OCI-LY7 (cell line): ENCODE results near the gene HMG20A. TPM values are rescaled to one million over a fixed set of nuclear protein-coding genes. Genes with fewer than 3 reads are reported as not detected.
A peak's percentile ranks its signal among the peaks of the same experiment; 100 is the strongest.

Source experiments
- BruUV-seq: library from RNA; stranded (reverse); fragments of 400-500 nt; replicated peaks from 2 replicates; lab custom pipeline; 2021; lab: Mats Ljungman, UMichigan
- CTCF ChIA-PET: fragments of 300-600 bp; sonication (Branson Sonifier 250); formaldehyde crosslinking; loops from one replicate; lab custom pipeline; 2022; ENCODE audit warnings: antibody characterized with exemption; ENCODE audit not compliant: unreplicated experiment; lab: Charles Lee
- POLR2A ChIA-PET: fragments of 300-600 bp; sonication (Branson Sonifier 250); formaldehyde crosslinking; loops from one replicate; lab custom pipeline; 2022; ENCODE audit warnings: antibody characterized with exemption; lab: Charles Lee
- DNase-seq: peaks from one replicate; pipeline ENCODE4 v3.0.0-alpha.2; 2015; ENCODE audit warnings: low spot score
- H2AFZ ChIP-seq: fragments of 200-600 bp; sonication (generic), shearing (Covaris generic); 2 replicates; pipeline ENCODE4 v1.6.1; 2014; ENCODE audit warnings: mild to moderate bottlenecking, antibody characterized with exemption, low read length, moderate library complexity
- H3K27ac ChIP-seq: fragments of 200-600 bp; sonication (generic); 2 replicates; pipeline ENCODE4 v1.5.1; 2014; ENCODE audit warnings: mixed run types, low read depth, mild to moderate bottlenecking, moderate library complexity, low read length, inconsistent platforms; ENCODE audit not compliant: poor library complexity, severe bottlenecking
- H3K36me3 ChIP-seq: fragments of 200-600 bp; sonication (generic); 2 replicates; pipeline ENCODE4 v1.6.1; 2014; ENCODE audit warnings: mild to moderate bottlenecking, antibody characterized with exemption, low read length, moderate library complexity, mixed read lengths; ENCODE audit not compliant: insufficient read depth
- H3K4me1 ChIP-seq: fragments of 200-600 bp; sonication (generic); 2 replicates; pipeline ENCODE4 v1.5.1; 2014; ENCODE audit warnings: mild to moderate bottlenecking, low read length; ENCODE audit not compliant: insufficient read depth, poor library complexity, severe bottlenecking
- H3K4me2 ChIP-seq: fragments of 200-600 bp; sonication (generic); 2 replicates; pipeline ENCODE4 v1.6.1; 2014; ENCODE audit warnings: mild to moderate bottlenecking, low read length
- H3K4me3 ChIP-seq: fragments of 200-600 bp; sonication (generic); 2 replicates; pipeline ENCODE4 v1.5.1; 2014; ENCODE audit warnings: mild to moderate bottlenecking, low read depth, low read length; ENCODE audit not compliant: poor library complexity, severe bottlenecking
- H3K79me2 ChIP-seq: fragments of 200-600 bp; sonication (generic); 2 replicates; pipeline ENCODE4 v1.6.1; 2016; ENCODE audit warnings: low read depth, mild to moderate bottlenecking, low read length, moderate library complexity, mixed read lengths; ENCODE audit not compliant: insufficient read depth
- H3K9me2 ChIP-seq: fragments of 200-600 bp; sonication (generic); 2 replicates; pipeline ENCODE4 v1.6.1; 2016; ENCODE audit warnings: mild to moderate bottlenecking, low read length, mixed read lengths; ENCODE audit not compliant: insufficient read depth
- H3K9me3 ChIP-seq: fragments of 200-600 bp; sonication (generic); 2 replicates; pipeline ENCODE4 v1.6.1; 2014; ENCODE audit warnings: mild to moderate bottlenecking, mixed run types, low read length, mixed read lengths
- H4K20me1 ChIP-seq: fragments of 200-600 bp; sonication (generic); 2 replicates; pipeline ENCODE4 v1.6.1; 2014; ENCODE audit warnings: mild to moderate bottlenecking, antibody characterized with exemption, low read length, moderate library complexity, mixed read lengths; ENCODE audit not compliant: insufficient read depth
- EZH2phosphoT487 ChIP-seq: fragments of 200-600 bp; sonication (generic); IDR thresholded peaks from 2 replicates; pipeline ENCODE4 v1.6.1; 2018; ENCODE audit warnings: low read depth, borderline replicate concordance, mild to moderate bottlenecking, mixed run types, antibody characterized with exemption, low read length, moderate library complexity, mixed read lengths
- intact Hi-C: fragments of 100-400 bp; cut with micrococcal nuclease; formaldehyde crosslinking; loops from one replicate; pipeline ENCODE4 v1.10.0; 2022; ENCODE audit not compliant: unreplicated experiment
- total RNA-seq, 2 experiments: library from RNA; depleted of rRNA in 1 of 2; stranded (reverse); fragments of >200 nt in 1 of 2; shearing (Covaris generic) in 1 of 2; gene quantifications; 2 replicates each; pipeline ENCODE4 v1.2.3, GENCODE V29; 2014 to 2022
- TF ChIP-seq, protein P1 (sequence below): fragments of 200-600 bp; sonication (generic); conservative IDR thresholded peaks from 2 replicates; pipeline ENCODE4 v1.5.1; 2014; ENCODE audit warnings: mild to moderate bottlenecking, antibody characterized with exemption, low read length, moderate library complexity, mixed read lengths

Gene HMG20A
- total RNA-seq, 2 experiments from 2014 or later, result 29.1 to 49.9 TPM

DNA sequence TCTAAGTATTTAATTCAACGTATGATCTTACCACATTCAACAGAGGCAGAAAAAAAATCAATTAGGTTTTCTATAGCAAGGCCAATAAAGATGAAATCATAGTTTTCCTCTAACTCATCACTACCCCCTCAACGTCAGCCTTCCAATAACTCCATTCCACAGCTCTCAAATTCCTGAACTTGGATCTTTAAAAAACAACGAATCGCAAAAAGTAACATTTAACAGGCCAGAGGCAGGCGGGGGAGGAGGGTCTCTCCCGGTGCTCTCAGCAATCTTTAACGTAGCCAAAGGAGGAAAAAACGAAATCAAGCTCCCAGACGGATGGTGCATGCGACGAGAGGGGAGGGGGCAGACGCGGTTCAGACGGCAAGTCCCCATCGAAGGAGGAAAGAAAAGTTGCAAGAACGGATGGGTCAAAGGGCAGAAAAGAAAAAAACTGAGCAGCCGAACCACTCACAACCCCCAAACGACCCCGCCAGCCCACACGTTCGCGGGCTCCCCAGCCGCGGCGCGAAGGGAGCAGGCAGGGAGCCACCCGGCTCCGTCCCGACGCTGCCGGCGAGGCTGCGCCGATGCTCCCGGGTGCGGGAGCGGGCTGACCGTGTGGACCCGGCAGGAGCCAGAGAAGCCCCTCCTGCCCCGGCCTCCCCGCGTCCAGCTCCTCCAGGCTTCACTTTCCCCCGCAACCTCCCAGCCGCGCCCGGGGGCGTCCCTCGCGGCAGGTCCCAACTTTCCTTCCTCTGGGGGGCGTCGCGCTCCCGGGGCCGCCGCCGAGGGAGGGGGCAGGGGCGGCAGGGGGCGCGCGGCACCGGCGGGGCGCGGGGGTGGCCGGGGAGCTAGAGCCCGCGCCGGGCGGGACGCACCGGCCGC is 1.5 kb upstream of the HMG20A start:
- Histone ChIP-seq H3K9me3 (no peaks in the 10 kb centered on the region), H3K4me1 (peaks cover 22% of the 10 kb centered on the region), H3K4me3 (peak overlapping the region; percentile 88), H3K79me2 (peaks cover 39% of the 10 kb centered on the region), H3K36me3 (no peaks in the 10 kb centered on the region), H2AFZ (peak overlapping the region; percentile 74), H3K27ac (no peak overlapping the region), H3K9me2 (no peaks in the 10 kb centered on the region), H3K4me2 (peak overlapping the region; percentile 84), H4K20me1 (peaks cover 24% of the 10 kb centered on the region)
- CTCF ChIA-PET, result no interaction called here
- DNase-seq, result no peak
- no peak for TF ChIP-seq EZH2phosphoT487
- TF ChIP-seq, protein P1, sequence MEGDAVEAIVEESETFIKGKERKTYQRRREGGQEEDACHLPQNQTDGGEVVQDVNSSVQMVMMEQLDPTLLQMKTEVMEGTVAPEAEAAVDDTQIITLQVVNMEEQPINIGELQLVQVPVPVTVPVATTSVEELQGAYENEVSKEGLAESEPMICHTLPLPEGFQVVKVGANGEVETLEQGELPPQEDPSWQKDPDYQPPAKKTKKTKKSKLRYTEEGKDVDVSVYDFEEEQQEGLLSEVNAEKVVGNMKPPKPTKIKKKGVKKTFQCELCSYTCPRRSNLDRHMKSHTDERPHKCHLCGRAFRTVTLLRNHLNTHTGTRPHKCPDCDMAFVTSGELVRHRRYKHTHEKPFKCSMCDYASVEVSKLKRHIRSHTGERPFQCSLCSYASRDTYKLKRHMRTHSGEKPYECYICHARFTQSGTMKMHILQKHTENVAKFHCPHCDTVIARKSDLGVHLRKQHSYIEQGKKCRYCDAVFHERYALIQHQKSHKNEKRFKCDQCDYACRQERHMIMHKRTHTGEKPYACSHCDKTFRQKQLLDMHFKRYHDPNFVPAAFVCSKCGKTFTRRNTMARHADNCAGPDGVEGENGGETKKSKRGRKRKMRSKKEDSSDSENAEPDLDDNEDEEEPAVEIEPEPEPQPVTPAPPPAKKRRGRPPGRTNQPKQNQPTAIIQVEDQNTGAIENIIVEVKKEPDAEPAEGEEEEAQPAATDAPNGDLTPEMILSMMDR, result peak; percentile 53
- POLR2A ChIA-PET, result interaction anchor here (1.1 kb wide), 1 partner anchor 11 kb away, joined by 4 read pairs; no protein-coding TSS in a partner anchor
- intact Hi-C loops, result no loop called here
- BruUV-seq, result TSS peak; percentile 60

DNA sequence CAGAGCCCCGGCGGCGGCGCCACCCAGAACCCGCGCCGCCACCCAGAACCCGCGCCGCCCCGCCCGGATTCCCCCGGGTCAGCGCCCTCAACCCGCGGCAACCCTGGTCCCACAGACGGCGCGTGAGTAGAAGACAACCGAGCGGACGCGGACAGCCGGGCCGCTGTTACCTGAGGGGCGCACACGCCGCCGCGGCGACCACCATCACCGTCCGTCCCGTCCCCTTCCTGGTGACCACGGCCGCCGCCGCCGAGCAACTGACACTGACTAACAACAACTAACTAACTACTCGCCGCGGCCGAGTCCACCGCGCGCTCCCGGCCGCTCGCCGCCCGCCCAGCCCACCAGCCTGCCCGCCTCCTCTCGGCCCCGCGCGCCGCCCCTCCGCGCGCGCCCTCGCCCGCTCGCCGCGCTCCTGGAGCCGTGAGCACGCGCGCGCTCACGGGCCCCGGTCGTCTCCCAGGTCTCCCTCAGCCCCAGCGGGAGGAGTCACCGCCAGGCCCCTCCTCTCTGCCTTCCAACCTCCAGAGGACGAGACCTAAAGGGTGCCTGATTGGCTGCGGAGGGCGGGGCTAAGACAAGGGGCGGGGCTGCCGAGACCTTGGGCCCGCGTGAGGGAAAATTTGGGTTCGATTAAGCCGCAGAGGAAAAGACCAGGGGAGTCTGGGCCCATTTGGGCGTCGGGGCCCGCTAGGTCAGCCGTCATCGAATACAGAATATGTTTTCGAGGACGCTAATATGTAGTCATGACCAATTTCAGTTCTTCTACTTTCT is 665 bp upstream of the HMG20A start, which contains the start of gene PEAK1:
TSS of gene PEAK1 (minus strand) at position 269 of the 774 bp plus-strand sequence. CDS start 238,178 bp downstream, outside the sequence.
- CTCF ChIA-PET, result no interaction called here
- BruUV-seq, result no TSS peak
- H3K36me3 ChIP-seq, result 0 out of 2 replicates have a peak, but pooled peaks cover under 1% of the 10 kb centered on the region
- H3K4me1 ChIP-seq, result peaks cover 22% of the 10 kb centered on the region
- H3K4me2 ChIP-seq, result peak within 1 kb of the TSS; percentile 89
- H4K20me1 ChIP-seq, result peaks cover 28% of the 10 kb centered on the region
- intact Hi-C loops, result loop anchor here (2.0 to 5.0 kb wide), 3 partner anchors 77 to 233 kb away; no protein-coding TSS in a partner anchor
- TF ChIP-seq, protein P1, result no peak
- no peak for TF ChIP-seq EZH2phosphoT487
- peak within 1 kb of the TSS; percentile 79 for H2AFZ ChIP-seq
- peak within 1 kb of the TSS; percentile 80 for H3K27ac ChIP-seq
- DNase-seq, result peak; percentile 98
- peaks cover 47% of the 10 kb centered on the region for H3K79me2 ChIP-seq
- H3K9me2 ChIP-seq, result no peaks in the 10 kb centered on the region
- H3K9me3 ChIP-seq, result no peaks in the 10 kb centered on the region
- peak within 1 kb of the TSS; percentile 88 for H3K4me3 ChIP-seq
- POLR2A ChIA-PET, result interaction anchor here (0.6 to 1.1 kb wide), 2 partner anchors 10 to 518 kb away, joined by 3 to 4 read pairs; no protein-coding TSS in a partner anchor
